Pancreas (tissue), 10 donors: Measurements from ENCODE around the gene OR5M8. TPM values are rescaled to one million over a fixed set of nuclear protein-coding genes. Genes with fewer than 3 reads are reported as not detected.

Experiments
- ATAC-seq, 4 donors: fragments of 200-7000 bp; cut with Tn5 transposase; one replicate each; pipeline versions ENCODE4 v1.8.0 to v1.9.1; 2020; ENCODE audit warnings: mild to moderate bottlenecking in 4 of 4, moderate library complexity in 4 of 4
- DNase-seq, 6 donors: peaks; one replicate each; pipeline ENCODE4 v3.0.0-alpha.2; 2020
- FAIRE-seq: peaks from 2 replicates; lab custom pipeline; 2012; peaks lifted over from hg19 to GRCh38; lab: Jason Lieb, UNC
- H3K27ac ChIP-seq, 4 donors: fragments of 200-600 bp; sonication (generic); 1 replicate in 3 of 4; 2 replicates in 1 of 4; pipeline versions ENCODE4 v1.5.0 to v1.8.0; 2020
- H3K27me3 ChIP-seq, 4 donors: fragments of 200-600 bp; one replicate each; pipeline ENCODE4 v1.8.0; 2021
- H3K36me3 ChIP-seq, 3 donors: fragments of 200-600 bp; sonication (generic) in 1 of 3; one replicate each; pipeline versions ENCODE4 v1.5.0 to v1.8.0; 2020 to 2021
- H3K4me1 ChIP-seq, 3 donors: fragments of 200-600 bp; one replicate each; pipeline ENCODE4 v1.8.0; 2021
- H3K4me3 ChIP-seq, 4 donors: fragments of 200-600 bp; sonication (generic) in 2 of 4; one replicate each; pipeline versions ENCODE4 v1.5.0 to v1.8.0; 2020 to 2021
- H3K9me3 ChIP-seq, 4 donors: fragments of 200-600 bp; one replicate each; pipeline ENCODE4 v1.8.0; 2021
- WGBS, 2 donors: extraction: QIAGEN DNeasy Blood & Tissue Kit; methylation state at CpG; one replicate each; pipeline ENCODE4 v1.1.7; 2013; 5-methylcytosine and 5-hydroxymethylcytosine counted together
- intact Hi-C, 3 donors: fragments of 100-400 bp; cut with DNase I; formaldehyde crosslinking; loops; one replicate each; pipeline versions ENCODE4 v1.11.1 to v1.14.2; 2022
- polyA plus RNA-seq, 2 donors: library from polyadenylated mRNA; stranded (reverse); fragments of 200-250 nt; gene quantifications; one replicate each; pipeline ENCODE4 v1.2.3, GENCODE V29; 2013
- total RNA-seq, 6 donors: library from RNA; stranded (reverse); fragmentation: NEBNext Ultra II Directional in 4 of 6; extraction: Animal tissue kit (Norgen Biotek cat#: 25700) in 4 of 6; gene quantifications; one replicate each; pipeline versions ENCODE4 v1.2.1 to v1.2.4, GENCODE V29; 2021 to 2023
- TF ChIP-seq, protein P1 (sequence below), 4 donors: fragments of 200-600 bp; sonication (generic) in 3 of 4; IDR thresholded peaks; one replicate each; pipeline versions ENCODE4 v1.5.0 to v1.8.0; 2021; ENCODE audit warnings: antibody characterized with exemption in 4 of 4
- donor health status: healthy with polysubstance abuse.
- donor health status: DM: no; HTN: no; CAD: no; lungs with moderate emphysema.
- donor health status: DM: no; HTN: no; CAD: no.
- donor health status: control.
- donor health status: control.
- donor health status: Bipolar disorder and iron deficiency.
- donor health status: DM: yes; HTN: yes; CAD: no.
- donor health status: DM: no; HTN: no; CAD: no.
- donor health status: DM: no; HTN: no; CAD: no.
- donor health status: DM: yes; HTN: yes; CAD: no.

The OR5M8 gene
- not detected for total RNA-seq
- polyA plus RNA-seq: not detected

DNA sequence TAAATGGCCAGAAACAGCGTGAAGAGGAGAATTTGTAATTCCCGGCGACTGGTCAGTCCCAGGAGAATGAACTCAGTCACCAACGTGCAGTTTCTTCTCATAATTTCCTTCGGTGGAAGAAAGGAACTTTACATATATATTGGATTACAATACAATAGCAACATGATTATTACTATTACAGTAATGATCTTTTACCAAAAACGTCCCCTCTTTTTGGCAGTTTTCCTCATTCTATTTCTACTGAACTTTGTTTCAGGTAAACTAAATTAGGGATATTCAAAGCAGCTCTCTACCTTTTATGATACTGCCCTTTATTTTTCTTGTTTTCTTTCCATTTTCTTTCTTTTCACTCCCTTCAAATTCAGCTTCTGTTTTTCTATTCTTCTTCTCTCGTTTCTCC lies at the start of gene OR5M8:
OR5M8 (minus strand) TSS at position 101 of the 400 bp plus-strand sequence; CDS start at position 101, 0 bp downstream.
- no peak for DNase-seq

DNA sequence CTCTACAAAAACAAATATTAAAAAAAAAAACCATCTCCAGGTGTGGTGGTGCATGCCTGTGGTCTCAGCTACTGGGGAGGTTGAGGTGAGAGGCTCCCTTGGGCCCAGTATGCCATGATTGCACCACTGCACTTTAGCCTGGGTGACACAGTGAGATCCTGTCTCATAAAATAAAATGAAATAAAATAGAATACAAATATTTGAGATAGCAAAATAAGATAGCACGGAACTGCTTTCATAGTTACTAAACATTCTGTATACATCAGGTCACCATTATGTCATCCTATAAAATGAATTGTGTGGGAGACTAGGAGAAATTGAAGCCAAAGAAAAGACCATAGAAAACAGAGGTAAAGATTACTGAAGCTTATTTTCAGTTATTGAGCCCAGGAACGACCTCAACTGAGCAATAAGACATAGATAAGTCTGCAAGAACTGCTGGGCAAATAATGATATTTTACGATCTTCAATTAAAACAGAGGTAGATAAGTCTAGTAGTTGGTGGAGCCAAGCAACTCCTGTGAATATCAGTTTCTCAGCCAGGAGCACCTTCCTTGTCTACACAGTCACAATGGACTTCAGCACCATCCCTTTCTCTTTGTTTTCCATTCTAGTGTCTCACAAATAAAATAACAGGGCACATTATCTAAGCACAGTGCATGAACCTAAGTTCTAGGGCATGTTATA lies 42.0 kb upstream of the OR5M8 start:
- Histone ChIP-seq H3K4me1 (no peaks in the 10 kb centered on the region), H3K9me3 (no peaks in the 10 kb centered on the region), H3K4me3 (no peak overlapping the region), H3K27me3 (no peaks in the 10 kb centered on the region), H3K36me3 (no peaks in the 10 kb centered on the region), H3K27ac (no peak overlapping the region)
- TF ChIP-seq, protein P1, sequence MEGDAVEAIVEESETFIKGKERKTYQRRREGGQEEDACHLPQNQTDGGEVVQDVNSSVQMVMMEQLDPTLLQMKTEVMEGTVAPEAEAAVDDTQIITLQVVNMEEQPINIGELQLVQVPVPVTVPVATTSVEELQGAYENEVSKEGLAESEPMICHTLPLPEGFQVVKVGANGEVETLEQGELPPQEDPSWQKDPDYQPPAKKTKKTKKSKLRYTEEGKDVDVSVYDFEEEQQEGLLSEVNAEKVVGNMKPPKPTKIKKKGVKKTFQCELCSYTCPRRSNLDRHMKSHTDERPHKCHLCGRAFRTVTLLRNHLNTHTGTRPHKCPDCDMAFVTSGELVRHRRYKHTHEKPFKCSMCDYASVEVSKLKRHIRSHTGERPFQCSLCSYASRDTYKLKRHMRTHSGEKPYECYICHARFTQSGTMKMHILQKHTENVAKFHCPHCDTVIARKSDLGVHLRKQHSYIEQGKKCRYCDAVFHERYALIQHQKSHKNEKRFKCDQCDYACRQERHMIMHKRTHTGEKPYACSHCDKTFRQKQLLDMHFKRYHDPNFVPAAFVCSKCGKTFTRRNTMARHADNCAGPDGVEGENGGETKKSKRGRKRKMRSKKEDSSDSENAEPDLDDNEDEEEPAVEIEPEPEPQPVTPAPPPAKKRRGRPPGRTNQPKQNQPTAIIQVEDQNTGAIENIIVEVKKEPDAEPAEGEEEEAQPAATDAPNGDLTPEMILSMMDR (IDR thresholded peaks at IDR 0.05): no peak
- intact Hi-C loops: no loop called here
- FAIRE-seq: no peak
- 61 to 66% methylated on average over 3 of the region's 3 CpGs for WGBS, 2 donors
- DNase-seq: no peak
- no peak for ATAC-seq

More for the DNA sequence above, at the start of gene OR5M8:
- Histone ChIP-seq H3K9me3 (no peaks in the 10 kb centered on the region), H3K4me1 (no peaks in the 10 kb centered on the region), H3K4me3 (no peak within 1 kb of the TSS), H3K27ac (no peak within 1 kb of the TSS), H3K27me3 (no peaks in the 10 kb centered on the region), H3K36me3 (no peaks in the 10 kb centered on the region)
- TF ChIP-seq, protein P1 (IDR thresholded peaks at IDR 0.05): no peak
- 62 to 70% methylated on average over 7 of the region's 7 CpGs for WGBS, 2 donors
- intact Hi-C loops: no loop called here
- FAIRE-seq: no peak
- no peak for ATAC-seq

DNA sequence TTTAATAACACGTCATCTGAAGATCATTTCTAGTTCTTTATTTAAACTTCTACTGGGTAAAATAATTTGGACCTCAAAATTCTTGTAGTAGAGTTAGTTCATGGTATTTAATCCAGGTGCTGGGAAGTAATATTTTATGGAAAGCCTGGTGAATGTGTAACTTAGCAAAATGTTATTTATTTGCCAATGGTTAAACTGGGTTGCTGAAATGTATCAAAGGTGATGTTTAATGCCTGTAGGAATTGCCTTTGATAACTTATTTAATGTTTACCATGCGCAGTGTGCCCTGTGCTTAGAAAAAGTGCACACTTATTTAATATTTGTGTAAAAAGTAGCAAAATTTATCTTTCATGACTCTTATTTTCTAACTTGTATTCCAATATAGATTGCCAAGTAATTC lies 40.7 kb upstream of the OR5M8 start:
- DNase-seq (no peak), ATAC-seq (no peak), FAIRE-seq (no peak)
- no peak overlapping the region for H3K27ac ChIP-seq
- H3K4me1 ChIP-seq: no peaks in the 10 kb centered on the region
- no peaks in the 10 kb centered on the region for H3K36me3 ChIP-seq
- no peaks in the 10 kb centered on the region for H3K9me3 ChIP-seq
- TF ChIP-seq, protein P1 (IDR thresholded peaks at IDR 0.05): no peak
- H3K27me3 ChIP-seq: no peaks in the 10 kb centered on the region
- no peak overlapping the region for H3K4me3 ChIP-seq
- intact Hi-C loops: no loop called here
- 33% methylated on average over 2 of the region's 2 CpGs for WGBS, 2 donors

DNA sequence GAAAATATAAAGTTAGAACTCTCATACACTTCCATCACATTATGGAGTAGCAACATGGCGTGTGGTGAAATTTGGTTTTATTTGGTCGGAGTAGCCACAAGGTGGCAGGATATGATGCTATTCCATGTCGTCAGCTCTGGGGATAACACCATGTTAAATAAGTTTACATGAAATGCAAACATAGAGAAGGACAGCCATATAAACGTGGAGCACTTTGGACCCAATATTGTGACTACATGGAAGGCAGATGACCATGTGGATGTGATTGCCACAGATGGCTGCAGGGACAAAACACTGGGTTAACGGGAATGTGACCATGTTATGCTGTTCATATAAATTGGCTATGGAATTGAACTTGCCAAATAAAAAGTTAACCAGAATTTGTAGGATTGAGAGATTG lies 30.8 kb upstream of the OR5M8 start:
- Histone ChIP-seq H3K27me3 (no peaks in the 10 kb centered on the region), H3K9me3 (no peaks in the 10 kb centered on the region), H3K4me1 (no peaks in the 10 kb centered on the region), H3K36me3 (no peaks in the 10 kb centered on the region), H3K27ac (no peak overlapping the region), H3K4me3 (no peak overlapping the region)
- intact Hi-C loops: no loop called here
- WGBS, 2 donors: 60 to 67% methylated on average over 5 of the region's 5 CpGs
- FAIRE-seq (no peak), DNase-seq (no peak), ATAC-seq (no peak)
- TF ChIP-seq, protein P1 (IDR thresholded peaks at IDR 0.05): no peak

DNA sequence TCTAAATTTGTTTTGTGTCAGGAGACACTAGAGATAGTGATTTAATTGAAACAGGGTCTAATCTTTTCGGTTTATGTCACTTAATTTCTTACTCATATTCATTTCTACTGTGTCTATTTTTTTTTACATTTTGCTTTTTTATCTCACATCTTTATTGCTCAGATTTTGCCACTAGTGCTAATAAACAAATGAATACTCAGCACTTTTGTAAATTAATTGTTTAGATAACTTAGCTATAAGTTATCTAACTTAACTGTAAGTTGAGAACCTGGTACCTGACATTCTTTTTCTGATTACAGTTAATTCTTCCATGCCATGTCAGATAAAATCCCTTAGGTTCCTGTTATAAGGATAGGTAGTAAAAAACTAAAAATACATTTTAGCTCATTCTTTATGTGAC lies 22.1 kb upstream of the OR5M8 start:
- no peak overlapping the region for H3K27ac ChIP-seq
- DNase-seq: no peak
- FAIRE-seq: no peak
- no peaks in the 10 kb centered on the region for H3K27me3 ChIP-seq
- no peak for ATAC-seq
- no peaks in the 10 kb centered on the region for H3K4me1 ChIP-seq
- intact Hi-C loops: no loop called here
- WGBS, 2 donors: 53 to 64% methylated on average over 1 of the region's 1 CpG
- TF ChIP-seq, protein P1 (IDR thresholded peaks at IDR 0.05): no peak
- H3K4me3 ChIP-seq: no peak overlapping the region
- H3K9me3 ChIP-seq: no peaks in the 10 kb centered on the region
- no peaks in the 10 kb centered on the region for H3K36me3 ChIP-seq
